RWPE1 (cell line): ENCODE measurements around the gene KLRB1.
"Not testable (repeated sequence)": the region's sequence is repeated elsewhere in the genome, so short reads cannot be mapped to it uniquely, and the experiment has no call there.

Experiments used
- CTCF ChIA-PET: fragments of 350-600 bp; sonication (Branson Sonifier 250); formaldehyde crosslinking; extraction: SDS; loops from one replicate; lab custom pipeline; 2021; lab: Yijun Ruan, JAX
- POLR2A ChIA-PET: fragments of 400-600 bp; formaldehyde crosslinking; extraction: SDS; loops from one replicate; lab custom pipeline; 2020; ENCODE audit warnings: antibody characterized with exemption; ENCODE audit not compliant: low non-redundant PET; lab: Yijun Ruan, JAX
- DNase-seq: peaks from one replicate; pipeline ENCODE4 v3.0.0; 2012; ENCODE audit warnings: low spot score
- H3K27ac ChIP-seq: fragments of 450-650 bp; 2 replicates; pipeline ENCODE4 v1.5.1; 2017
- CTCF ChIP-seq: fragments of 450-650 bp; conservative IDR thresholded peaks from 2 replicates; pipeline ENCODE4 v1.5.1; 2017; ENCODE audit warnings: low read depth, mild to moderate bottlenecking

KLRB1 gene

GRCh38 chr12:9625019-9625418 lies 17.3 kb upstream of the KLRB1 start:
- H3K27ac ChIP-seq, result no peak overlapping the region
- no peak for TF ChIP-seq CTCF
- CTCF ChIA-PET, result no interaction called here
- no peak for DNase-seq
- POLR2A ChIA-PET, result no interaction called here

DNA sequence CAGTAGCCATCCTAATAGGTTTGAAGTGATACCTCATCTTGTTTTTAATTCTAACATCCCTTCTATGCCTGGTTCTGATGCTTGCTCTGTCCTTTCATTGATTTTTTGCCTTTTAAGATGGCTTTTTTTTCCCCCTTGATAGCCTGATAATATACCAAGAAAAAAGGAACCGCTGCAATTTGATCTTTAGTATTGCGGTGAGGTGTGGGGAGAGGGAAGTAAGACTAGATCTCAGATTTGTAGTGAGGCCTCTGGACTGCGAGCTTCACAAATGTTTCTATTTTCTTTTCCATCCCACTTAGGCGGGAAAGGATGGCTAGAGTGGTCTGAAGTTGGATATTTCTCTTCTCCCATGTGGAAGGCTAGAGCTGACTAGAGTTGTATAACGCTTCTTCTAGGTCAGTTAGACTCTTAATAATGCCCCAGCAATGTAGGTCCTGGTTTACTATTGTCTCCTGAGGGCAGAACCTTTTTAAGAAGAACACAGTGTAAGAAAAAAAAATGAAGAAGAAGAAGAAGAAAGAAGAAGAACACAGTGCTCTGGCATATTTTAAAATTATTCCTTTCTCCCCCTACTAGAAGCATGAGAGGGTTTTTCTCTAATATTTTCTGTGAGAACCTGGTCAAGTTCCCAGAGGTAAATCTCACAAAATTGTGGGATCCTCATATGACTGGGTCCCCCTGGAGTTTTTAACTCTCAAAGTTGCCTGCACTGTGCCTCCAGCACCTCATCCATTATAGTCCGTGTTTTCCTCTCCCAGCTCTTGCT lies 11.9 kb upstream of the KLRB1 start:
- no peak for DNase-seq
- no peak overlapping the region for H3K27ac ChIP-seq
- POLR2A ChIA-PET, result no interaction called here
- CTCF ChIA-PET, result no interaction called here
- no peak for TF ChIP-seq CTCF

- DNase-seq, CTCF ChIA-PET, POLR2A ChIA-PET, H3K27ac ChIP-seq: not testable (repeated sequence)
These were observed 11.2 kb upstream of the KLRB1 start for GRCh38 chr12:9618906-9619305.

DNA sequence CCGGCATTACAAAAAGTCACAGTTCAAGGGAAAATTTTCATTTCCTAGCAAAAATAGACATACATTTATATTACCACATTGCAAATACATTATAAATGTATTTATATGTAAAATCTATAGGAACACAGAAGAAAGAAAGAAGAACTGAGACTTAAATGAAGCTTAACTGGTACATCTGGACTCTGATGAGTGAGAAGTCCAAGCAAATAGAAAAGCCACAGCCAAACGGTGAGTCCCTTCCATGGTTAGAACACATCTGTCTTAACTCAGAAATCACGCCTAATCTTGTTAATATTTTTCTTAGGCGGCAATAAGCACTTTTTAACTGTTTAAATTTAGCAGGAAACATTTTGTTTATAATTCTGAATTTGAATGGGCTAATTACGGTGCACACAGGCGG lies 9.4 kb upstream of the KLRB1 start:
- ChIA-PET CTCF (no interaction called here), POLR2A (no interaction called here)
- H3K27ac ChIP-seq, result no peak overlapping the region
- no peak for DNase-seq
- TF ChIP-seq CTCF, result no peak

DNA sequence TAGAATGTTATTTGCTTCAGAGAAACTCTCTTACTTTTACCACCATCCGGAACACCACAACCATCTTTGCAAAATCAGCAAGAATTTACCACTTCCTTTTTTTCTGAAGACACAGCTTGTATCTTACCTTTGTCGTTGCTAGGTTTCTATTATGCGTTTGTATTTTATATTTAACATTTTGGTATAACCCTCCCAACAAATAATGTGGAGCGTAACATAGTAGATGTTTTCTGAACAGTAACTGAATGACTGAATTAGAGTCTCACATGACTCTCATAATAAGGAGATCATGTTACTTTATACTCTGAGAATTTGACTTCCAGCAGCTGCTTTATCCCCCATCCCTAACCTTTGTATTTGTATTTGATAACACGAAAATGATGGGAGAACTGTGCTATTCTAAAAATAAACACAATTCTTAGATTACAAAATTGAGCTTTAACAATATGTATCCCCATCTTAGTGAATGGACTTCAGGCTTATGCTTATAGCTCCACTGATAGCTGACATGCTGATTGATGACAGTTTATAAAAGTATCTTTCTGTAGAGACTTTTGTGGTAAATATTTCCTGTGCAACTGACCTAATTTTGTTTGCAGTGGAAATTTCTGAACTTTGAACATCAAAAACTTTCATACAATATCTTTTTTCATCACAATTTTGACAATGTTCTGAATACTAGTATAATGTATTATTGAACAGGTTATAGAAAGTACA lies 7.9 kb upstream of the KLRB1 start:
- ChIA-PET POLR2A (no interaction called here), CTCF (no interaction called here)
- H3K27ac ChIP-seq, result no peak overlapping the region
- TF ChIP-seq CTCF, result no peak
- no peak for DNase-seq

DNA sequence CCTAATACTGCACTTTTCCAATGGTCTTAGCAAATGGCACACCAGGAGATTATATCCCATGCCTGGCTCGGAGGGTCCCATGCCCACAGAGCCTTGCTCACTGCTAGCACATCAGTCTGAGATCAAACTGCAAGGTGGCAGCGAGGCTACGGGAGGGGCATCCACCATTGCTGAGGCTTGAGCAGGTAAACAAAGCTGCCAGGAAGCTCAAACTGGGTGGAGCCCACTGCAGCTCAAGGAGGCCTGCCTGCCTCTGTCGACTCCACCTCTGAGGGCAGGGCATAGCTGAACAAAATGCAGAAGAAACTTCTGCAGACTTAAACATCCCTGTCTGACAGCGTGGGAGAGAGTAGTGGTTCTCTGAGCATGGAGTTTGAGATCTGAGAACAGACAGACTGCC lies 2.9 kb upstream of the KLRB1 start:
- POLR2A ChIA-PET, H3K27ac ChIP-seq, CTCF ChIA-PET, DNase-seq: not testable (repeated sequence)

DNA sequence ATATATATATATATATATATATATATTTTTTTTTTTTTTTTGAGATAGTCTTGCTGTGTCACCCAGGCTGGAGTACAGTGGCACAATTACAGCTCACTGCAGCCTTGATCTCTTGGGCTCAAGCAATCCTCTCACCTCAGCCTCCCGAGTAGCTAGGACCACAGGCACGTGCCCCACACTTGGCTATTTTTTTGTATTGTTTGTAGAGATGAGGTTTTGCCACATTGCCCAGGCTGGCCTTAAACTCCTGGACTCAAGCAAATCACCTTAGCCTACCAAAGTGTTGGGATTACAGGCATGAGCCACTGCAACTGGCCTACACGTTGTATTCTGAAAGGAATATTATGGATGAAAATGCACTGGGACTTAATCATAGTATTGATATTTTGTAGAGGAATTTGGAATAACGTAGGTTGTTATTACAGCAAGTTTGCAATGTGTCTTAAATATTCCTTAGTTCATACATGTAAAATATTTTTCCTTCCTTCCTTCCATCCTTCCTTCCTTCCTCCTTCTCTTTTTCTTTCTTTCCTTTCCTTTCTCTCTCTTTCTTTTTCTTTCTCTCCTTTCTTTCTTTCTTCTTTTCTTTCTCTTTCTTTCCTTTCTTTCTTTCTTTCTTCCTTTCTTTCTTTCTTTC lies 862 bp downstream of the KLRB1 start:
- CTCF ChIA-PET, result no interaction called here
- TF ChIP-seq CTCF, result no peak
- POLR2A ChIA-PET, result no interaction called here
- DNase-seq, result no peak
- no peak overlapping the region for H3K27ac ChIP-seq
